ENCODE data around the gene NDUFC2.

The NDUFC2 gene

GRCh38 chr11:78069465-78069864 lies 10.2 kb downstream of the NDUFC2 start:
- no peak for TF ChIP-seq CTCF (IDR thresholded peaks at IDR 0.05; ENCODE audit: control insufficient read depth, insufficient read depth, low read depth, low read length, missing control alignments)
- no peak overlapping the region for H3K4me3 ChIP-seq (ENCODE audit: control insufficient read depth, low read depth, low read length)
- no peak for DNase-seq (ENCODE audit: low read depth)

GRCh38 chr11:78067704-78068103 lies 12.0 kb downstream of the NDUFC2 start:
- no peak for DNase-seq (ENCODE audit: low read depth)
- no peak for TF ChIP-seq CTCF (IDR thresholded peaks at IDR 0.05; ENCODE audit: control insufficient read depth, insufficient read depth, low read depth, low read length, missing control alignments)
- H3K4me3 ChIP-seq (ENCODE audit: control insufficient read depth, low read depth, low read length): no peak overlapping the region

GRCh38 chr11:78066471-78066870 lies 13.2 kb downstream of the NDUFC2 start:
- DNase-seq (ENCODE audit: low read depth): no peak
- no peak for TF ChIP-seq CTCF (IDR thresholded peaks at IDR 0.05; ENCODE audit: control insufficient read depth, insufficient read depth, low read depth, low read length, missing control alignments)
- H3K4me3 ChIP-seq (ENCODE audit: control insufficient read depth, low read depth, low read length): no peak overlapping the region

- no peak for TF ChIP-seq CTCF (IDR thresholded peaks at IDR 0.05; ENCODE audit: control insufficient read depth, insufficient read depth, low read depth, low read length, missing control alignments)
- H3K4me3 ChIP-seq (ENCODE audit: control insufficient read depth, low read depth, low read length): no peak overlapping the region
- no peak for DNase-seq (ENCODE audit: low read depth)
These were observed 14.5 kb downstream of the NDUFC2 start for GRCh38 chr11:78065203-78065602.

- no peak within 1 kb of the TSS for H3K4me3 ChIP-seq (ENCODE audit: control insufficient read depth, low read depth, low read length)
- no peak for DNase-seq (ENCODE audit: low read depth)
- TF ChIP-seq CTCF (IDR thresholded peaks at IDR 0.05; ENCODE audit: control insufficient read depth, insufficient read depth, low read depth, low read length, missing control alignments): no peak
These were observed 16.1 kb downstream of the NDUFC2 start, which contains the start of gene THRSP for GRCh38 chr11:78063440-78064181. Gene THRSP, plus strand, starts transcription at chr11:78063861. Its CDS starts 21 bp downstream, at chr11:78063882.

GRCh38 chr11:78062671-78063070 lies 17.0 kb downstream of the NDUFC2 start:
- DNase-seq (ENCODE audit: low read depth): no peak
- H3K4me3 ChIP-seq (ENCODE audit: control insufficient read depth, low read depth, low read length): no peak overlapping the region
- TF ChIP-seq CTCF (IDR thresholded peaks at IDR 0.05; ENCODE audit: control insufficient read depth, insufficient read depth, low read depth, low read length, missing control alignments): no peak

Data from AG09309 (cell line).